Pulmonary artery endothelial cell (primary cell): ENCODE measurements around the gene TOR1B. TPM values are rescaled to one million over a fixed set of nuclear protein-coding genes. Genes with fewer than 3 reads are reported as not detected.
"Not testable (repeated sequence)": the region's sequence is repeated elsewhere in the genome, so short reads cannot be mapped to it uniquely, and the experiment has no call there.

Experiments
- DNase-seq: peaks from one replicate; pipeline ENCODE4 v3.0.0-alpha.2; 2011; ENCODE audit warnings: low read depth, low spot score
- total RNA-seq: library from RNA; depleted of rRNA; stranded (reverse); fragments of >200 nt; gene quantifications from 2 replicates; pipeline ENCODE4 v1.2.3, GENCODE V29; 2014

TOR1B gene
- 26.4 and 37.3 TPM in 2 replicates for total RNA-seq

GRCh38 chr9:129802833-129803675 lies at the start of gene TOR1B:
TOR1B (plus strand) TSS chr9:129803184; CDS start chr9:129803213, 29 bp downstream.
- peak; percentile 77 for DNase-seq

GRCh38 chr9:129755151-129755550 lies 47.8 kb upstream of the TOR1B start:
- no peak for DNase-seq

GRCh38 chr9:129756191-129756590 lies 46.8 kb upstream of the TOR1B start:
- DNase-seq, result no peak

- no peak for DNase-seq
Observed at GRCh38 chr9:129757045-129757444, 45.9 kb upstream of the TOR1B start.

GRCh38 chr9:129759319-129759718 lies 43.7 kb upstream of the TOR1B start:
- no peak for DNase-seq

- no peak for DNase-seq
Observed at GRCh38 chr9:129759804-129760502, 43.0 kb upstream of the TOR1B start.

- not testable (repeated sequence) for DNase-seq
Observed at GRCh38 chr9:129760784-129761183, 42.2 kb upstream of the TOR1B start.

- DNase-seq, result no peak
Observed at GRCh38 chr9:129761293-129761900, 41.6 kb upstream of the TOR1B start.

GRCh38 chr9:129761901-129762369 lies 41.0 kb upstream of the TOR1B start:
- DNase-seq, result no peak

GRCh38 chr9:129762370-129762984 lies 40.5 kb upstream of the TOR1B start:
- DNase-seq, result not testable (repeated sequence)

- DNase-seq, result no peak
Observed at GRCh38 chr9:129762985-129763926, 39.7 kb upstream of the TOR1B start.

GRCh38 chr9:129765764-129766317 lies 37.1 kb upstream of the TOR1B start:
- no peak for DNase-seq

GRCh38 chr9:129768486-129768885 lies 34.5 kb upstream of the TOR1B start:
- DNase-seq, result no peak

GRCh38 chr9:129769669-129770068 lies 33.3 kb upstream of the TOR1B start:
- DNase-seq, result no peak

GRCh38 chr9:129770741-129771140 lies 32.2 kb upstream of the TOR1B start:
- no peak for DNase-seq

GRCh38 chr9:129773262-129774048 lies 29.5 kb upstream of the TOR1B start:
- no peak for DNase-seq

GRCh38 chr9:129774791-129775447 lies 28.1 kb upstream of the TOR1B start:
- no peak for DNase-seq

- DNase-seq, result no peak
Observed at GRCh38 chr9:129775448-129775798, 27.6 kb upstream of the TOR1B start.

GRCh38 chr9:129776096-129776495 lies 26.9 kb upstream of the TOR1B start:
- not testable (repeated sequence) for DNase-seq
